ENCODE measurements around the gene ERO1B. TPM values are rescaled to one million over a fixed set of nuclear protein-coding genes. Genes with fewer than 3 reads are reported as not detected.
A peak's percentile ranks its signal among the peaks of the same experiment; 100 is the strongest.
"Not testable (repeated sequence)": the region's sequence is repeated elsewhere in the genome, so short reads cannot be mapped to it uniquely, and the experiment has no call there.

The ERO1B gene, protein sequence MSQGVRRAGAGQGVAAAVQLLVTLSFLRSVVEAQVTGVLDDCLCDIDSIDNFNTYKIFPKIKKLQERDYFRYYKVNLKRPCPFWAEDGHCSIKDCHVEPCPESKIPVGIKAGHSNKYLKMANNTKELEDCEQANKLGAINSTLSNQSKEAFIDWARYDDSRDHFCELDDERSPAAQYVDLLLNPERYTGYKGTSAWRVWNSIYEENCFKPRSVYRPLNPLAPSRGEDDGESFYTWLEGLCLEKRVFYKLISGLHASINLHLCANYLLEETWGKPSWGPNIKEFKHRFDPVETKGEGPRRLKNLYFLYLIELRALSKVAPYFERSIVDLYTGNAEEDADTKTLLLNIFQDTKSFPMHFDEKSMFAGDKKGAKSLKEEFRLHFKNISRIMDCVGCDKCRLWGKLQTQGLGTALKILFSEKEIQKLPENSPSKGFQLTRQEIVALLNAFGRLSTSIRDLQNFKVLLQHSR
- total RNA-seq = 62.1 TPM

- DNase-seq (ENCODE audit: low spot score) = peak; percentile 98
These were observed at the start of gene ERO1B for GRCh38 chr1:236281654-236282424. Gene ERO1B, minus strand, starts transcription at chr1:236281958. Its CDS starts 175 bp downstream, at chr1:236281783.

GRCh38 chr1:236331412-236331811 is 49.7 kb upstream of the ERO1B start:
- not testable (repeated sequence) for DNase-seq (ENCODE audit: low spot score)

DNA sequence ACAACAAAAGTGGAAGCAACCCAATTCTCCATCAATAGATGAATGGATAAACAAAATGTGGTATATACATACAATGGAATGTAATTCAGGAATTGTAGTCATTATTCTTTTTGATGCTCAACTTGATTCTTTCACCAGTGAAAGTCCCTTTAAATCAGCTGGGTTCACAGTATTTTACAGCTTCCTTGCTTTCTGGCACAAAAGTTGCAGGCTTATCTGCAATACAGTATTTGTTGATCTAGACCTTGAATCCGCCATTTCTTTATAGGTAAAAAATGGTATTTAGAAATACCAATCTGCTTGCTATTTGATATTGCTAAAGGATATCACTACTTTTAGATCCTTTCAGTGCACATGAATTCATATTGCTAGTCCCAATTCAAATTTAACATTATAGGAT is 44.7 kb upstream of the ERO1B start:
- DNase-seq (ENCODE audit: low spot score) = no peak

GRCh38 chr1:236325567-236325966 is 43.8 kb upstream of the ERO1B start:
- no peak for DNase-seq (ENCODE audit: low spot score)

DNA sequence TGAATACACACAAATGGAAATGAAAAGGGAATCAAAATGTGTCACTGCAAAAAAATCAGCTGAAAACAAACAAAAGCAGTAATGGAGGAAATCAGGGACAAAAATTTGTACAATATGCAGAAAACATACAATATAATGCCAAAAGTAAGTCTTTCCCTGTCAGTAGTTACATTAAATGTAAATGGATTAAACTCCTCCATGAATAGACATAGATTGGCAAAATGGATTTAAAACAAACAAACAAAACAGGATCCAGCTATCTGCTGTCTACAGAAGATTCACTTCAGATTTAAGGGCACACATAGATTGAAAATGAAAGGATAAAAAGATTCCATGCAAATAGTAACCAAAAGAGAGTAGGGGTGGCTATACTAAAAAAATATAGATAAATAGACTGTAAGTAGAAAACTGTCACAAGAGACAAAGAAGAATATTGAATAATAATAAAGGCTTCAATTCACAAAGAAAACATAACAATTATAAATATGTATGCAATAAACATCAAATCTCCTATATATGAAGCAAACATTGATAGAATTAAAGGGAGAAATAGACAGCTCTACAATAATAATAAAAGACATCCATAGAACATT is 42.2 kb upstream of the ERO1B start:
- no peak for DNase-seq (ENCODE audit: low spot score)

DNA sequence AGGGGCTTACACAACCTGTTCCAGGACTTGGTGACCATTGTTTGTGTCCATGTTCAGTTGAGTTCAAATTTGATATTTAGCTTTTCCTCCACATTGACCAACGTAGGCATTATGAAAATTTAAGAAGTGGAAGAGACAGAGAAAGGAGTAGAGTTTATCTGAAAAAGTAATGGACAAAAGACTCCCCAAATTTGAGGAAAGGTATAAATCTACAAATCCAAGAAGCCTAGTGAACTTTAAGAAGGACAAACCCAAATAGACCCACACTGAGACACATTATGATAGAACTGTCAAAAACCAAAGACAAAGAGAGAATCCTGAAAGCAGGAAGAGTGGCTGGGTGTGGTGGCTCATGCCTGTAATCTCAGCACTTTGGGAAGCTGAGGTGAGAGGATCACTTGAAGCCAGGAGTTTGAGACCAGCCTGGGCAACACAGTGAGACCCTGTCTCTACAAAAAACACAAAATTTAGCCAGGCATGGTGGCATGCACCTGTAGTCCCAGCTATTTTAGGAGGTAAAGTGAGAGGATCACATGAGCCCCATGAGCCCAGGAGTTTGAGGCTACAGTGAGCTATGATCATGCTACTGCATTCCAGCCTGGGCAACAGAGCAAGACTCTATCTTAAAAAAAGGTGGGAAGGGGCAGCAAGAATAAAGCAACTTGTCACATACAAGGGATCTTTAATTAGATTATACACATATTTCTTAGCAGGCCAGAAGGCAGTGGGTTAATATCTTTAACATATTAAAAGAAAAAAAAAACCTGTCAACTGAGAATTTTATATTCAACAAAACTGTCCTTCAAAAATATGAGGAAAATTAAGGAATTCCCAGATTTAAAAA is 41.0 kb upstream of the ERO1B start:
- no peak for DNase-seq (ENCODE audit: low spot score)

DNA sequence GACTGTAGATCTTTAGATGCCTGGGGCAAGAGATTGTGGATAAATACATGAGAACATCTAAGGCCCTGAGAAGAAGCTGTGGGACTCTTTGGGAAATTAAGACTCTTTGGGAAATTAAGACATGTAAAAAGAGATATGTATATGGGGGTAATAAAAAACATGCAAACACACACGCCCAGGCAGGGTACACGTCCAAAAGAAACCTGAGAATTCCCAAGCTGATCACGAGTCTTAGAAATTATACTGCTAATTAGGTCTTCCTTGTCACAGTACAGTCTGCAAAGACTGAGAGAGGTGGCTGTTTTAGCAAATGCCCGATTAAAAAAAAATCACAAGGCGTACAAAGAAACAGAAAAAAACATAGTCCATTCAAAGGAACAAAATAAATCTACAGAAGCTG is 39.3 kb upstream of the ERO1B start:
- DNase-seq (ENCODE audit: low spot score) = no peak

GRCh38 chr1:236320671-236321070 is 38.9 kb upstream of the ERO1B start:
- DNase-seq (ENCODE audit: low spot score) = no peak

GRCh38 chr1:236320214-236320613 is 38.5 kb upstream of the ERO1B start:
- DNase-seq (ENCODE audit: low spot score) = no peak

GRCh38 chr1:236316437-236316836 is 34.7 kb upstream of the ERO1B start:
- no peak for DNase-seq (ENCODE audit: low spot score)

DNA sequence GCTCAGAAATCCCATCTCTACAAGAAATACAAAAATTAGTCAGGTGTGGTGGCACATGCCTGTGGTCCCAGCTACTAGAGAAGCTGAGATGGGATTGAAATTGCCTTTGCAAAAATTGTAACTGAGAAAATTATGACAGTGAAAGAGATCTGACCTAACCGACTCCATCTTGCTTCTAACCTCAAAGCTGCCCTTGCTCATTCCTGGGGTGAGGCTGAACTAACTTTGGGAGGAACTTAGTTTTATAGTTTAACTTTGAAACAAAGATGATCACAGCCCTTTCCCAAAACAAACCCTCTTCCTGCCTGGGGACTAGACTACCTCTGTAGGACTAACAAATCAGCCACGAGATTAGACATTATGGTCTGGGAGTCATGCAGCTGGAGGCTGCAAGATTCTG is 33.8 kb upstream of the ERO1B start:
- DNase-seq (ENCODE audit: low spot score) = no peak

DNA sequence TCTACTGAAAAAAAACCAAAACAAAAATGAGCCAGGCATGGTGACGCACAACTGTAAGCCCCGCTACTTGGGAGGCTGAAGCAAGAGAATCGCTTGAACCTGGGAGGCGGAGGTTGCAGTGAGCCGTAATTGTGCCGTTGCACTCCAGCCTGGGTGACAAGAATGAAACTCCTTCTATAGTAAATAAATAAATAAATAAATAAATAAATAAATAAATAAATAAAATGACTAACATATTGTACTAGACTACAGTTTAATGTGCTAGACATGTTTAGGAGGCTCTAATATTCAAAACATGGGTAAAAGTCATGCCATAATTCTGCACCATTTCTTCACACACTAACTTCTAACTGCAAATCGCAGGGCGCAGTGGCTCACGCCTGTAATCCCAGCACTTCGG is 33.3 kb upstream of the ERO1B start:
- no peak for DNase-seq (ENCODE audit: low spot score)

- DNase-seq (ENCODE audit: low spot score) = not testable (repeated sequence)
These were observed 32.3 kb upstream of the ERO1B start for GRCh38 chr1:236314050-236314449.

- no peak for DNase-seq (ENCODE audit: low spot score)
These were observed 31.7 kb upstream of the ERO1B start for GRCh38 chr1:236313427-236313826.

- no peak for DNase-seq (ENCODE audit: low spot score)
These were observed 29.3 kb upstream of the ERO1B start for GRCh38 chr1:236311040-236311439.

DNA sequence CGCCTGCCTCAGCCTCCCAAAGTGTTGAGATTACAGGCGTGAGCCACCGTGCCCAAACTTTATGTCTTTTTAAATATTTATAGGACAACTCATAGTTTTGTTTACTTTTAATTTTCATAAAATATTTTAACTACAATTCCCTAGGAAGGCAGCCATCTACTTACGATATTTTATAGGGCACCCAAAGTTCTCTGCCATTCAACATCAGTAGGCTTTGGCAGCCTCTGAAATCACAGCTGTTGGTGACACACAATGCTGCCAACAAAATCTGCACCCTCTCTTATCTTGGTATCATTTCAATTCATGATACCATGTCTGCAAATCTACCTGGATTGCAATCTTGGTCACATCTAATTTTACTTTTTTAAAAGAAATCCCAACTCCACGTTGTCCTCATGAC is 27.1 kb upstream of the ERO1B start:
- no peak for DNase-seq (ENCODE audit: low spot score)

DNA sequence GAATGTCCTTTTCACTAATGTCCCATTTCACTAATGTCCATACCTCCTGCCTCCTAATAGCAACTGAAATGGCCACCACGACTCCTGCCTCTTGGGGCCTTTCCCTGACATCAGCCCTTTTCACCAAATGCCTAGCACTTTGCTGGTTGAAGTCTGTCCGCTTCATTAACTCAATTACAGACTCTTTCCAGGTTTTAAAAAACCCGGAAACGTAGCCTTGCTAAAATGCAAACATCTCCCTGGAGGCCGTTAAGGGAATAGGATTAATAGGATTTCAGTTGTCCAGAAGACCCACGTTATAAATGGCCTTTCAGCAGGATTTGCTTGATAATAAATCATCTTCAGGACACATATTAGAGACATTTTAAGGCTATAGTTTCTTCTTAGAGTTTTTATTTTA is 25.7 kb upstream of the ERO1B start:
- no peak for DNase-seq (ENCODE audit: low spot score)

- no peak for DNase-seq (ENCODE audit: low spot score)
These were observed 22.9 kb upstream of the ERO1B start for GRCh38 chr1:236304682-236305081.

- no peak for DNase-seq (ENCODE audit: low spot score)
These were observed 21.9 kb upstream of the ERO1B start for GRCh38 chr1:236303675-236304074.

DNA sequence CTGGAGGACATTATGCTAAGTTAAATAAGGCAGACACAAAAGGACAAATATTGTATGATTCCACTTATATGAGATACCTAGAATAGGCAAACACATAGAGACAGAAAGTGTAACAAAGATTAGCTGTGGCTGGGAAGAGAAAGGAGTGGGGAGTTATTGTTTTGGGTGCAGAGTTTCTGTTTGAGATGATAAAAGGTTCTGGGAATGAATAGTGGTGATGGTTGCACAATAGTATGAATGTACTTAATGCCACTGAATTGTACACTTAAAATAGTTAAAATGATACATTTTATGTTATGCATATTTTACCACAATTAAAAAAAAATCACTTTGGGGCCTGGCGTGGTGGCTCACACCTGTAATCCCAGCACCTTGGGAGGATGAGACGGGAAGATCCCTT is 21.2 kb upstream of the ERO1B start:
- DNase-seq (ENCODE audit: low spot score) = no peak

DNA sequence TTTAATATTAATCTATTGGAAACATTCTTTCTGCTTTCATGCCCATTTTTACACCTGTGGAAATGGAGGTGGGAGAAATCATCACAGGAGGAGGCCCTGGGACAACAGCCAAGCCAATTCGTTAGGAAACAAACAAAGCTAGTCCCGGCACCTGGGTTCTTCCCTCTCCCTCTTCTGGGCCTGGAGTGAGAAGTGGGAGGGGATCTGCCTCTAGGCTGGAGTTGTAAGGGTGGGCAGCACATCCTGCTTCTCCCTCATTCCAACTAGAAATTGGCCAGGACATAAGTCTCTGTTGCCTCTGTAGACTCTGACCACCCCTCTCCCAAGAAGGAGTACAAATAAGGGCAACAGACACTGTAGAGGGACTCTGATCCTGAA is 20.2 kb upstream of the ERO1B start:
- DNase-seq (ENCODE audit: low spot score) = no peak

All from mucosa of gallbladder (tissue), 1 donor.